Vagina (tissue), 2 donors: ENCODE results near the gene MRPL55.

Experiments used
- POLR2A ChIP-seq, 2 donors: fragments of 450-650 bp; IDR thresholded peaks; one replicate each; pipeline ENCODE4 v1.6.1; 2017; ENCODE audit warnings: antibody characterized with exemption in 2 of 2, mild to moderate bottlenecking in 2 of 2, moderate library complexity in 2 of 2
- TF ChIP-seq, protein P1 (sequence below), 3 experiments: fragments of 450-650 bp in 2 of 3; fragments of 200-600 bp in 1 of 3; sonication (generic) in 1 of 3; IDR thresholded peaks; one replicate each; pipeline ENCODE4 v1.5.1; 2017 to 2019; ENCODE audit warnings: antibody characterized with exemption in 3 of 3, mild to moderate bottlenecking in 2 of 3, moderate library complexity in 2 of 3

GRCh38 chr1:228083871-228084278 lies 25.2 kb downstream of the MRPL55 start:
- TF ChIP-seq, protein P1, sequence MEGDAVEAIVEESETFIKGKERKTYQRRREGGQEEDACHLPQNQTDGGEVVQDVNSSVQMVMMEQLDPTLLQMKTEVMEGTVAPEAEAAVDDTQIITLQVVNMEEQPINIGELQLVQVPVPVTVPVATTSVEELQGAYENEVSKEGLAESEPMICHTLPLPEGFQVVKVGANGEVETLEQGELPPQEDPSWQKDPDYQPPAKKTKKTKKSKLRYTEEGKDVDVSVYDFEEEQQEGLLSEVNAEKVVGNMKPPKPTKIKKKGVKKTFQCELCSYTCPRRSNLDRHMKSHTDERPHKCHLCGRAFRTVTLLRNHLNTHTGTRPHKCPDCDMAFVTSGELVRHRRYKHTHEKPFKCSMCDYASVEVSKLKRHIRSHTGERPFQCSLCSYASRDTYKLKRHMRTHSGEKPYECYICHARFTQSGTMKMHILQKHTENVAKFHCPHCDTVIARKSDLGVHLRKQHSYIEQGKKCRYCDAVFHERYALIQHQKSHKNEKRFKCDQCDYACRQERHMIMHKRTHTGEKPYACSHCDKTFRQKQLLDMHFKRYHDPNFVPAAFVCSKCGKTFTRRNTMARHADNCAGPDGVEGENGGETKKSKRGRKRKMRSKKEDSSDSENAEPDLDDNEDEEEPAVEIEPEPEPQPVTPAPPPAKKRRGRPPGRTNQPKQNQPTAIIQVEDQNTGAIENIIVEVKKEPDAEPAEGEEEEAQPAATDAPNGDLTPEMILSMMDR (IDR thresholded peaks at IDR 0.05), result no peak
- no peak for TF ChIP-seq POLR2A (IDR thresholded peaks at IDR 0.05)
